Activated CD4-positive, alpha-beta T cell treated with anti-CD3 and anti-CD28 coated beads, Interleukin-2, amount 10 ng/mL, durations not matched to agents 24 days and 14 days (primary cell): ENCODE results near the gene RAB40C. TPM values are rescaled to one million over a fixed set of nuclear protein-coding genes. Genes with fewer than 3 reads are reported as not detected.

Source experiments
- DNase-seq: peaks from one replicate; pipeline ENCODE4 v3.0.0; 2022
- H3K27ac Mint-ChIP-seq: one replicate; pipeline ENCODE4 v1.8.0; 2022; ENCODE audit warnings: mild to moderate bottlenecking, mixed read lengths
- H3K27me3 Mint-ChIP-seq: one replicate; pipeline ENCODE4 v1.8.0; 2022; ENCODE audit warnings: mixed read lengths
- H3K36me3 Mint-ChIP-seq: one replicate; pipeline ENCODE4 v1.8.0; 2022; ENCODE audit warnings: low read depth, mild to moderate bottlenecking, mixed read lengths
- H3K4me1 Mint-ChIP-seq: one replicate; pipeline ENCODE4 v1.8.0; 2021; ENCODE audit warnings: mixed read lengths
- H3K4me3 Mint-ChIP-seq: one replicate; pipeline ENCODE4 v1.8.0; 2022; ENCODE audit warnings: mild to moderate bottlenecking, moderate library complexity, mixed read lengths
- H3K9me3 Mint-ChIP-seq: one replicate; pipeline ENCODE4 v1.8.0; 2021; ENCODE audit warnings: mixed read lengths
- intact Hi-C: fragments of 100-400 bp; cut with micrococcal nuclease; formaldehyde crosslinking; loops from one replicate; pipeline ENCODE4 v1.15.1; 2023
- total RNA-seq: library from RNA; stranded (reverse); gene quantifications from 2 replicates; pipeline ENCODE4 v1.2.3, GENCODE V29; 2022

RAB40C gene
- total RNA-seq, 1 donor from 2014 or later, result 16.5 TPM

DNA sequence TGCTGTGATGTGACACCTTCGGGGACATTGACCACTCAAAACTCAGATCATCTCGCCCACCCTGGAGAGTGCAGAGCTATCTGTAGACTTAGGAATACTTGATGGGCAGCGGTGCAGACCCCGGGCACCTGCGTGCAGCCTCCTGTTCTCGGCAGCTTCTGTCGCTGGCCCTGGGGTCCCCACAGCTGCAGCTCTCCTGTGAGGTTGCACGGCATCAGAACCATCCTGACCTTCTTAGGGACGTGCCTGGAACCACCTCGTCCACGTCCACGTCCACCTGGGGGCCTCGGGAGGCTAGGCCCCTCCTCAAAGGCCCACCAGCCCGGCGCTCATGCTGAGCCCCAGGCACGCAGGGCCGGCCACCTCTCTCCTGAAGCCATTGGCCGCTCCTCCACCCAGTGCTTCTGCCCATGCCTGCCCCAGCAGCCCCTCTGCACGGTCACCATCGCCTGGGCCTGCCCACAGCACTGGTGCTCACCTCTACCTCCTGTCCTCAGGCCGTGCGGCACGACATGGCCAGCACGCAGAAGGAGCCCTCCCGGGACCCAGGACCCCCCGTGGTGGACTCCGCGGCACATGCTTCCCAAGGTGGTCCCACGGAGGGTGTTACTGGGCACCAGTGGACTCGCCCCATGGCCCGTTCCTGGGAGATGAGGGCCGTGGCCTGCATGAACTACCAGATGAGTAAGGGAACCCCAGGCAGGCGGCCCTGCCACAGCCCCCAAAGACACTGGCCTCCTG lies 38.6 kb downstream of the RAB40C start:
- Mint-ChIP-seq H3K4me1 (no peaks in the 10 kb centered on the region), H3K36me3 (peaks cover 2% of the 10 kb centered on the region), H3K4me3 (no peak overlapping the region), H3K9me3 (no peaks in the 10 kb centered on the region), H3K27me3 (no peaks in the 10 kb centered on the region), H3K27ac (no peak overlapping the region)
- peak; percentile 55 for DNase-seq
- intact Hi-C loops, result no loop called here

DNA sequence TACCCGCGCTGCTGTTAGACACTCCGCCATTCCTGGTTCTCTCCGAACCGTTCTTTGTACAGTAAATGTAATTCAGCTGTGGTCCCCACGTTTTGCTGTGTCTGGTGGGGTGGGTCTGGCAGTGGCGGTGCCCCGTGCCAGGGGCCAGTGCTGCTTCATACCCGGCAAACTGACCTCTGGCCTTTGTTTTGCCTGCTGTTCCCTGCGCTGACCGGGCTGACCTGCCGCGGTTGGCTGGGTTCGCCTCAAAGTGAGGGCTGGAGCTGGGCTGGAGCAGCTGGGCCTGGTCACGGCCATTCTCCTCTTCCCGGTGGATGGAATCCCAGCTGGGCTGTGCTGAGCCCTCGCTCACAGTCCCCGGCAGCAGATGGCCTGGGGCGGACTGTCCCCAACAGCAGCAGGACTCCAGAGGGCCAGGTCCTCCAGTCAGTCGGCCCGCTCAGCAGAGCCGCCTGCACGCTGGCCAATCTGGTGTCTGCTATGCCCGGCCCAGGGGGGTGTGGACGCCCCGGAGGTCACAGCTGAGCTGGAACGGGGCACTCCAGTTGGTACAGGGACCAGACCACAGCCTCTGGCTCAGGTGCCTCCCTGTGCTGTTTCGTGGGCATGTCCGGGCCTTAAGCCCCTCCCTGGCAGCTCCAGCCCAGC lies 39.4 kb downstream of the RAB40C start:
- no peaks in the 10 kb centered on the region for H3K9me3 Mint-ChIP-seq
- intact Hi-C loops, result no loop called here
- no peak overlapping the region for H3K27ac Mint-ChIP-seq
- no peak for DNase-seq
- no peaks in the 10 kb centered on the region for H3K27me3 Mint-ChIP-seq
- H3K4me1 Mint-ChIP-seq, result no peaks in the 10 kb centered on the region
- no peak overlapping the region for H3K4me3 Mint-ChIP-seq
- peaks cover 2% of the 10 kb centered on the region for H3K36me3 Mint-ChIP-seq

DNA sequence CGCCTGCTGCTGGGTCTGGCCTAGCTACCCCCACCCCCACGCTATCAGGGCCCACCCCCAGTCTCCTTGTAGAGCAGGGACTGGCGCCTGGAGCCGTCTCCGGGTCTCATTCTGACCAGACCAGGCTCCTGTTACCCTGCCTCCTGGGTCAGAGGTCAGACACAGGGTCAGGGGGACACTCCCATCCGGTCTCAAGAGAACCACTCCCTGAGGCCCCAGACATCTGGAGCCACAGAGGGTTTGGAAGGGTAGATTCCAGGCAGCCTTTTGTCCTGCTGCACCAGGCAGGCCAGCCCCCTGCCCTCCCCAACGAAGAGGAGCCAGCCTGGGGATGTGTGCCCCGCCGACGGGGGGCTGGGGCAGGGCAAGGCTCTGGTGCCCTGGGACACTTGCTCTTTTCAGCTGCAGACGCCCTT lies 40.0 kb downstream of the RAB40C start:
- Mint-ChIP-seq H3K27me3 (no peaks in the 10 kb centered on the region), H3K9me3 (no peaks in the 10 kb centered on the region), H3K36me3 (peaks cover 2% of the 10 kb centered on the region), H3K27ac (no peak overlapping the region), H3K4me1 (peaks cover under 1% of the 10 kb centered on the region), H3K4me3 (no peak overlapping the region)
- DNase-seq, result no peak
- intact Hi-C loops, result no loop called here

DNA sequence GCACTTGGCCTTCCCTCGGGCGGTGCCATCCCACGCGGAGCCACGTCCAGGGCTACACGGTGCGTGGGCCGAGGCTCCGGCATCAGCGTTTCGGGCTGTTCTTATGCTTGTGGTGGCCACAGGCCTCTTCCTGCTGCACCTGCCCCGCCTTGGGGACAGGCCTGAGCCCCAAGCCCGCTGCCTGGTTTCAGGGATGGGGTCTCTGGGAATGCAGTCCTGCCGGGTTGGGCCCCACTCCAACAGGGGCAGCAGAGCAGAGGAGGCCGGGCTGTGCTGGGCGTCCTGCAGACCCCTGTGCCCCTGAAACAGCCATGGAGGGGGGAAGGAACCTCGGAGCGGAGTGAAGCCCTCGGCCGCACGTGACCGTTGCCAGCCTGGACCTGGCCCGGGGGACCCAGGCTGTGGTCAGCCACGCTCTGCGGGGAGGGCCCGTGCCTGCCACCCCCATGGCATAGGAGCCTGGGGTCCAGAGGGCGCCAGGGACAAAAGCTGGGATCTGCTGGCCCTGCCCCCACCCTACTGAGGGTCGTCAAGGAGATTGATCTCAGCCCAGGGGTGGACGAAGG lies 40.5 kb downstream of the RAB40C start:
- Mint-ChIP-seq H3K27me3 (no peaks in the 10 kb centered on the region), H3K36me3 (peaks cover 2% of the 10 kb centered on the region), H3K4me3 (no peak overlapping the region), H3K9me3 (no peaks in the 10 kb centered on the region), H3K4me1 (peaks cover 2% of the 10 kb centered on the region), H3K27ac (no peak overlapping the region)
- intact Hi-C loops, result no loop called here
- DNase-seq, result peak; percentile 55

DNA sequence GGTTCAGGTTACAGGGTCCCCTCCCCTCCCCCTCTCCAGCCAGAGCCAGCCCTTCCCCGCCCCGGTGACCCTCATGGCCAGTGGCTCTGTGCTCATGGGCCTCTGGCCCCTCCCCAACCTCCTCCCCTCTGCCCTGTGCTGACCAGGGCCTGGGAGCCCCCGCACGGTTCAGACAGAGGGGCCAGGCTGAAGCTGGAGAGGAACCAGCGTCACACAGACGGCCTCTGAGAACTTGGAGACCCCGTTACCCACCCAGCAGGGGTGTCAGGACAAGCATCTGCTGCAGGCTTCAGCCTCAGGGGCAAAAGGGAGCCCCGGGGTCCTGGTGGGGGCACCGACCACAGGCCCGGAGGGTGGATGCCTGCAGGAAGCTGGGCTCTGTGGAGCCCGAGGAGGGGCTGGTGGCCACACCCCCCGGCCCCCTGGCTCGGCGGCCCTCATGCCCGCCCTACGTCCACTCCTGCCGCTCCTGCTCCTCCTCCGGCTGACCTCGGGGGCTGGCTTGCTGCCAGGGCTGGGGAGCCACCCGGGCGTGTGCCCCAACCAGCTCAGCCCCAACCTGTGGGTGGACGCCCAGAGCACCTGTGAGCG lies 41.0 kb downstream of the RAB40C start, which contains the start of gene WFIKKN1:
WFIKKN1 (plus strand) TSS at position 171 of the 591 bp plus-strand sequence; CDS start at position 440, 269 bp downstream.
- DNase-seq, result no peak
- H3K27ac Mint-ChIP-seq, result no peak within 1 kb of the TSS
- H3K27me3 Mint-ChIP-seq, result no peaks in the 10 kb centered on the region
- H3K36me3 Mint-ChIP-seq, result peaks cover 2% of the 10 kb centered on the region
- H3K4me1 Mint-ChIP-seq, result peaks cover 2% of the 10 kb centered on the region
- H3K4me3 Mint-ChIP-seq, result no peak within 1 kb of the TSS
- no peaks in the 10 kb centered on the region for H3K9me3 Mint-ChIP-seq
- intact Hi-C loops, result no loop called here

DNA sequence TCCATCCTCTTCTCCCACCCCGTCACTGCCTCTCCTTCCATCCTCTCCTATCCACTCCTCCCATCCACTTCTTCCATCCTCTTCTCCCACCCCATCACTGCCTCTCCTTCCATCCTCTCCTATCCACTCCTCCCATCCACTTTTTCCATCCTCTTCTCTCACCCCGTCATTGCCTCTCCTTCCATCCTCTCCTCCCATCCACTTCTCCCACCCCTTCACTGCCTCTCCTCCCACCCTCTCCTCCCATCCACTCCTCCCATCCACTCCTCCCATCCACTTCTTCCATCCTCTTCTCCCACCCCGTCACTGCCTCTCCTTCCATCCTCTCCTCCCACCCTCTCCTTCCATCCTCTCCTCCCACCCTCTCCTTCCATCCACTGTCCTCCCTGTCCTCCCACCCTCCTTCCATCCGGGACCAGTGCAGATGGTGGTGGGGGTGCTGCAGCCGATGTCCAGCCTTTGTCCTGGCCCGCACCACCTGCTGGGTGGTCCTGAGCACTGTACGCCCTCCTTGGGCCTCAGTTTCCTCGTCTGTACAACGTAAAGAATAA lies 42.0 kb downstream of the RAB40C start:
- H3K27me3 Mint-ChIP-seq, result peaks cover 2% of the 10 kb centered on the region
- no peaks in the 10 kb centered on the region for H3K36me3 Mint-ChIP-seq
- H3K4me3 Mint-ChIP-seq, result no peak overlapping the region

DNA sequence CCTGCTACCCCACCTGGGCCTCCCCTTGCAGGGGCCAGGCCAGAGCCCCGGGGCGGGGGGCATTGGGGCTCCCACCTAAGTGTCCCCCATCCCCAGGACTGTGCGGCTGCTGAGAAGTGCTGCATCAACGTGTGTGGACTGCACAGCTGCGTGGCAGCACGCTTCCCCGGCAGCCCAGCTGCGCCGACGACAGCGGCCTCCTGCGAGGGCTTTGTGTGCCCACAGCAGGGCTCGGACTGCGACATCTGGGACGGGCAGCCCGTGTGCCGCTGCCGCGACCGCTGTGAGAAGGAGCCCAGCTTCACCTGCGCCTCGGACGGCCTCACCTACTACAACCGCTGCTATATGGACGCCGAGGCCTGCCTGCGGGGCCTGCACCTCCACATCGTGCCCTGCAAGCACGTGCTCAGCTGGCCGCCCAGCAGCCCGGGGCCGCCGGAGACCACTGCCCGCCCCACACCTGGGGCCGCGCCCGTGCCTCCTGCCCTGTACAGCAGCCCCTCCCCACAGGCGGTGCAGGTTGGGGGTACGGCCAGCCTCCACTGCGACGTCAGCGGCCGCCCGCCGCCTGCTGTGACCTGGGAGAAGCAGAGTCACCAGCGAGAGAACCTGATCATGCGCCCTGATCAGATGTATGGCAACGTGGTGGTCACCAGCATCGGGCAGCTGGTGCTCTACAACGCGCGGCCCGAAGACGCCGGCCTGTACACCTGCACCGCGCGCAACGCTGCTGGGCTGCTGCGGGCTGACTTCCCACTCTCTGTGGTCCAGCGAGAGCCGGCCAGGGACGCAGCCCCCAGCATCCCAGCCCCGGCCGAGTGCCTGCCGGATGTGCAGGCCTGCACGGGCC lies 42.8 kb downstream of the RAB40C start:
- intact Hi-C loops, result no loop called here
- no peak for DNase-seq
- H3K4me3 Mint-ChIP-seq, result no peak overlapping the region
- H3K9me3 Mint-ChIP-seq, result no peaks in the 10 kb centered on the region
- H3K27me3 Mint-ChIP-seq, result peaks cover 2% of the 10 kb centered on the region
- no peak overlapping the region for H3K27ac Mint-ChIP-seq
- H3K36me3 Mint-ChIP-seq, result no peaks in the 10 kb centered on the region
- H3K4me1 Mint-ChIP-seq, result peaks cover 6% of the 10 kb centered on the region

More for the DNA sequence above, 42.0 kb downstream of the RAB40C start:
- H3K27ac Mint-ChIP-seq, result no peak overlapping the region
- DNase-seq, result no peak
- no peaks in the 10 kb centered on the region for H3K9me3 Mint-ChIP-seq
- H3K4me1 Mint-ChIP-seq, result peaks cover 6% of the 10 kb centered on the region
- intact Hi-C loops, result no loop called here

DNA sequence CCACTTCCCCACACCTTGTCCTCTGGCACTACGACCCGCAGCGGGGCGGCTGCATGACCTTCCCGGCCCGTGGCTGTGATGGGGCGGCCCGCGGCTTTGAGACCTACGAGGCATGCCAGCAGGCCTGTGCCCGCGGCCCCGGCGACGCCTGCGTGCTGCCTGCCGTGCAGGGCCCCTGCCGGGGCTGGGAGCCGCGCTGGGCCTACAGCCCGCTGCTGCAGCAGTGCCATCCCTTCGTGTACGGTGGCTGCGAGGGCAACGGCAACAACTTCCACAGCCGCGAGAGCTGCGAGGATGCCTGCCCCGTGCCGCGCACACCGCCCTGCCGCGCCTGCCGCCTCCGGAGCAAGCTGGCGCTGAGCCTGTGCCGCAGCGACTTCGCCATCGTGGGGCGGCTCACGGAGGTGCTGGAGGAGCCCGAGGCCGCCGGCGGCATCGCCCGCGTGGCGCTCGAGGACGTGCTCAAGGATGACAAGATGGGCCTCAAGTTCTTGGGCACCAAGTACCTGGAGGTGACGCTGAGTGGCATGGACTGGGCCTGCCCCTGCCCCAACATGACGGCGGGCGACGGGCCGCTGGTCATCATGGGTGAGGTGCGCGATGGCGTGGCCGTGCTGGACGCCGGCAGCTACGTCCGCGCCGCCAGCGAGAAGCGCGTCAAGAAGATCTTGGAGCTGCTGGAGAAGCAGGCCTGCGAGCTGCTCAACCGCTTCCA lies 43.6 kb downstream of the RAB40C start:
- Mint-ChIP-seq H3K27ac (no peak overlapping the region), H3K9me3 (no peaks in the 10 kb centered on the region), H3K4me3 (peak overlapping the region; percentile 48), H3K27me3 (peaks cover 2% of the 10 kb centered on the region), H3K36me3 (no peaks in the 10 kb centered on the region), H3K4me1 (peaks cover 6% of the 10 kb centered on the region)
- intact Hi-C loops, result no loop called here
- no peak for DNase-seq

DNA sequence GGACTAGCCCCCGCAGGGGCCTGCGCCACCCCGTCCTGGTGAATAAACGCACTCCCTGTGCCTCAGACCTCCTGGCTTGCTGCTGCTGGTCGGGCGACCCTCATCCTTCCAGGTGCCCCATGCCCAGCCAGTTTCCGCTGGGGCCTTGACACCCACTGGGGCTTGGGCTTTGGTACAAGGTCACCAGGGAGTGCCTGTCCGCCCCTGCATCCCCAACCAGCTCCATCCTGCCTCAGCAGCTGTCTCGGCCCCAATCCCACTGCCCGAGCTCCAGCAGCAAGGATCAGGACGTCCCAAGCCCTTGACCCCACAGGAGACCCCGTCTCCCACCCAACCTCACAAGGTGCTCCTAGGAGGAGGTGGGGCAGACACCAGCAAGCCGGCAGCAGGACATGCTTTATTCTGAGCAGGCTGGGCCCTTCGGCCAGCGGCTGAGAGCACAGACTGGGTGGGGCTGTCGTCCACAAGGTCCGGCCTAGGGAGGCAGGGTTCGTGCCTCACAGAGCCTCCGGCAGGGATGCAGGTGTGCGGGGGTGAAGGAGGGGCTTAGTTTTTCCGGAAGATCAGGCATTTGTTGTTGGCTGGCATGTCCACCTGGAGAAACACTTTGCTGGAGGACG lies 44.3 kb downstream of the RAB40C start:
- peaks cover 6% of the 10 kb centered on the region for H3K4me1 Mint-ChIP-seq
- peak overlapping the region; percentile 48 for H3K4me3 Mint-ChIP-seq
- H3K27me3 Mint-ChIP-seq, result peaks cover 2% of the 10 kb centered on the region
- H3K36me3 Mint-ChIP-seq, result no peaks in the 10 kb centered on the region
- no peak for DNase-seq
- intact Hi-C loops, result no loop called here
- no peaks in the 10 kb centered on the region for H3K9me3 Mint-ChIP-seq
- H3K27ac Mint-ChIP-seq, result peak overlapping the region; percentile 15

DNA sequence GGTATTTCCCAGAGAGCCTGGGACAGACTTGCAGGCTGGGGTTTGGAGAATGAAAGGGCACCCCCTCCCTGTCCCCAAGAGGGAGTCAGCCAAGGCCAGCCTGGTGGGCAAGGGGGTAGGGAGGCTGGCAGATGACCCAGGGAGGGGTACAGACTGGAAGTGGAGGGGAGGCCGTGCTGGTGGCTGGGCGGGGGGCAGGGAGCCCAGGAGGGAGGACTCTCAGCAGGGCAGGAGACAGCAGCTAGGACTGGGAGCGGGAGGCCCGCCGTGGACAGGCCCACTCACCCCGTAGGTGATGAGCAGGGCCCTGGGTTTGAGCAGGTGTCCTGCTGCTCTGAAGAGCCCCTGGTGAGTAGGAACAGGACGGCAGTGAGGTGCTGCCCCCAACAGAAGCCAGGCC lies 45.1 kb downstream of the RAB40C start:
- peak overlapping the region; percentile 93 for H3K4me3 Mint-ChIP-seq
- H3K27ac Mint-ChIP-seq, result peak overlapping the region; percentile 78
- intact Hi-C loops, result no loop called here
- DNase-seq, result no peak
- peaks cover 6% of the 10 kb centered on the region for H3K4me1 Mint-ChIP-seq
- H3K27me3 Mint-ChIP-seq, result peaks cover 2% of the 10 kb centered on the region
- no peaks in the 10 kb centered on the region for H3K36me3 Mint-ChIP-seq
- no peaks in the 10 kb centered on the region for H3K9me3 Mint-ChIP-seq

DNA sequence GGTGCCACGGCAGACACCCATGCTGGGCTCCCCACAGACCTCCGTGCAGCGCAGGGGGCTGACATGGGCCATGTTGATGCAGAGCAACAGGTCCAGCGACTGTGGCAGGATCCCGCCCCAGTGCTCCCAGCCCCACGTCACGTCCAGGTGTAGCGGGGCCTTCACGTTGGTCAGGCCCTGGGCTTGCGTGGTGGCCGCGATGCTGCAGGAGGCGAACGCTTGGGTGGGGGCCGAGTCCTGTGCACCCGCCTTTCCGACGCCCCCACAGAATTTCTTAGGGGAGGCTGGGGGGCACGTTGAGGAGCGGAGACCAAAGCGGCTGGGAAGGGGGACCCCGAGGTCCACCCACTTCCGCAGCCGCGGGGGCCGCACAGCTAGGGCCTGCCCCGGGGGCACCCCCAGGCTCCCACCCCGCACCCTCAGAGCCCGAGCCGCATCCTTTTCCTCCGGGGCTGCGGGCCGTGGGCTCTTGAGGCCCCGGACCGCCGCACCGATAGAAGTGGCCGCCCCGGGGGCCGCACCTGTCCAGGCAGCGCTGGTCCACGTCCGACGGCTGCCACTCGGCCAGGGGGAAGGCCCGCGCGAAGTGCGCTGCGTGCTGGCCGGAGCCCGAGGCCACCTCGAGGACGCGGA lies 45.8 kb downstream of the RAB40C start:
- intact Hi-C loops, result loop anchor here (1.0 to 2.0 kb wide), 3 partner anchors 46 to 108 kb away; partner anchors contain the start of genes CAPN15 and JMJD8
- H3K4me1 Mint-ChIP-seq, result peaks cover 6% of the 10 kb centered on the region
- H3K4me3 Mint-ChIP-seq, result peak overlapping the region; percentile 93
- no peaks in the 10 kb centered on the region for H3K36me3 Mint-ChIP-seq
- H3K27ac Mint-ChIP-seq, result peak overlapping the region; percentile 29
- peaks cover 2% of the 10 kb centered on the region for H3K27me3 Mint-ChIP-seq
- no peaks in the 10 kb centered on the region for H3K9me3 Mint-ChIP-seq
- DNase-seq, result peak; percentile 72
